ENCODE data around the gene UCHL5. TPM values are rescaled to one million over a fixed set of nuclear protein-coding genes. Genes with fewer than 3 reads are reported as not detected.

UCHL5 gene
- total RNA-seq, 1 donor = 34.4 TPM

DNA sequence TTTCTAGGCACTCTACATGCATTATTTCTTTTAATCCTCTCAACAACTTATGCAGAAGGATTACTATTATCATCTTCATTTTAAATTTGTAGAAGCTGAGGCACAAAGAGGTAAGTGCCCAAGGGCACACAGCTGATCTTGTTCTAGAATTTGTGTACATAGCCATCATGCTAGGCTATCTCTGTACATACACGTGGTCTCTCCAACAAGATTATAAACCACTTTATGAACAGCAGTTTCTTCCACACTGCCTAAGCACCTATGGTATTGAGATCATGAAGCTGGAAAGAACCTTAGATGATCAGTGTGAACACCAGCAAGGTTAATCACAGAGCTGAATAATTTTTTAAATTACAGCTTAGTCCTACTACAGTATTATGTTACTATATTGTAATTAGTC is 28.9 kb downstream of the UCHL5 start:
- Histone ChIP-seq H2AFZ (ENCODE audit: low read length) (no peak overlapping the region), H4K20me1 (ENCODE audit: insufficient read depth, low read length) (no peaks in the 10 kb centered on the region), H3K79me2 (ENCODE audit: insufficient read depth, low read length) (peaks cover 18% of the 10 kb centered on the region), H3K27me3 (ENCODE audit: insufficient read depth, low read length) (no peaks in the 10 kb centered on the region), H3K27ac (ENCODE audit: low read depth, low read length) (no peak overlapping the region), H3K36me3 (ENCODE audit: insufficient read depth, low read length) (peaks cover 14% of the 10 kb centered on the region), H3K4me1 (ENCODE audit: insufficient read depth, low read length) (no peaks in the 10 kb centered on the region), H3K4me2 (ENCODE audit: insufficient read depth, low read length) (no peak overlapping the region), H3K9me3 (ENCODE audit: low read depth, low read length) (no peaks in the 10 kb centered on the region), H3K4me3 (ENCODE audit: insufficient read depth, low read length) (no peak overlapping the region)
- TF ChIP-seq, protein P1, sequence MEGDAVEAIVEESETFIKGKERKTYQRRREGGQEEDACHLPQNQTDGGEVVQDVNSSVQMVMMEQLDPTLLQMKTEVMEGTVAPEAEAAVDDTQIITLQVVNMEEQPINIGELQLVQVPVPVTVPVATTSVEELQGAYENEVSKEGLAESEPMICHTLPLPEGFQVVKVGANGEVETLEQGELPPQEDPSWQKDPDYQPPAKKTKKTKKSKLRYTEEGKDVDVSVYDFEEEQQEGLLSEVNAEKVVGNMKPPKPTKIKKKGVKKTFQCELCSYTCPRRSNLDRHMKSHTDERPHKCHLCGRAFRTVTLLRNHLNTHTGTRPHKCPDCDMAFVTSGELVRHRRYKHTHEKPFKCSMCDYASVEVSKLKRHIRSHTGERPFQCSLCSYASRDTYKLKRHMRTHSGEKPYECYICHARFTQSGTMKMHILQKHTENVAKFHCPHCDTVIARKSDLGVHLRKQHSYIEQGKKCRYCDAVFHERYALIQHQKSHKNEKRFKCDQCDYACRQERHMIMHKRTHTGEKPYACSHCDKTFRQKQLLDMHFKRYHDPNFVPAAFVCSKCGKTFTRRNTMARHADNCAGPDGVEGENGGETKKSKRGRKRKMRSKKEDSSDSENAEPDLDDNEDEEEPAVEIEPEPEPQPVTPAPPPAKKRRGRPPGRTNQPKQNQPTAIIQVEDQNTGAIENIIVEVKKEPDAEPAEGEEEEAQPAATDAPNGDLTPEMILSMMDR (IDR thresholded peaks at IDR 0.05; ENCODE audit: extremely low read depth, low read depth, low read length) = no peak
- DNase-seq (ENCODE audit: insufficient read length, low spot score, missing footprints) = no peak

DNA sequence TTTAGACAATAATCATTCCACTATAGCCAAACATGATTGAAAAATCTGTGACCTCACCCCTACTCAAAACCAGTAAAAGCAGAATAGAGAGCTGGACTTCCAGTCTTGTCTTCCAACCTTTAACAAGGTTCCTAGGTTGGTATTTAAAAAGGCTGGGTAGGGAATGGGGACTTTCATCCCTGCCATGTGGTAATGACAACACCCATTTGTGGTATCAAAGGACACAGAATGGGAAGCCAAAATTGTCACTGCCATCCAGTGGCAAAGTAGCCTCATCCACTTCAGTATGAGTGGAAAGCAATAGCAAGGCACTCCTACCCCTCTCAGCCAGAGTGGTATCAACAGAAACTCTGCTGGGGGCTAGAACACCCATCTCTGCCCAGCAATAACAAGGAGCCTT is 33.9 kb downstream of the UCHL5 start:
- Histone ChIP-seq H3K4me1 (ENCODE audit: insufficient read depth, low read length) (no peaks in the 10 kb centered on the region), H3K27ac (ENCODE audit: low read depth, low read length) (no peak overlapping the region), H3K27me3 (ENCODE audit: insufficient read depth, low read length) (no peaks in the 10 kb centered on the region), H2AFZ (ENCODE audit: low read length) (no peak overlapping the region), H3K4me3 (ENCODE audit: insufficient read depth, low read length) (no peak overlapping the region), H4K20me1 (ENCODE audit: insufficient read depth, low read length) (no peaks in the 10 kb centered on the region), H3K79me2 (ENCODE audit: insufficient read depth, low read length) (peaks cover 2% of the 10 kb centered on the region), H3K9me3 (ENCODE audit: low read depth, low read length) (no peaks in the 10 kb centered on the region), H3K36me3 (ENCODE audit: insufficient read depth, low read length) (peaks cover 22% of the 10 kb centered on the region), H3K4me2 (ENCODE audit: insufficient read depth, low read length) (no peak overlapping the region)
- no peak for DNase-seq (ENCODE audit: insufficient read length, low spot score, missing footprints)
- TF ChIP-seq, protein P1 (IDR thresholded peaks at IDR 0.05; ENCODE audit: extremely low read depth, low read depth, low read length) = no peak

DNA sequence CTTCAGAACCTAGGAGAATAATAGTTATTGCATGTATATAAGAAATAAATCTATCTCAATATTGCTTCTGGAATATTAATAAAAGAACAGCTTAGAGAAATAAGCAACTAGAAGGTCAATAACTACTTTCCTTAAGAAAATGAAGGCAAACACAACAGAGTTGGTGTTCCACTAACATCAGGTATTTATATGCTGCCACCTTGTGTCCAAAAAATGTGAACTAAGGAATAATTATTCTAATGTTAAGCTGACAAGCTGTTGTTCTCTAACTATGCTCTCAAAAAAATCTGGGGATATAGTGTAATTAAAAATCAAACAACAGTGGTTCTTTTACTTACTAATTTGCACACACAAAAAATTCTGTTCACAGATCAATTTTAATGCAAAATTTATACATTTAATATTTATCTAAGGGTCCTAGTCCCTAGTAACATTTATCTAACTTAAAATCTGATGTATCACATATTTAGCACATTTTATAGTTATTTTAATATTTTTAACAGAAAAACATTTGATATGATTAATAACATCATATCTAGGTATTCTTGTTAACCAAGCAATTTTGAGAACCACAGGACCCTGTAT is 39.6 kb downstream of the UCHL5 start:
- no peaks in the 10 kb centered on the region for H3K79me2 ChIP-seq (ENCODE audit: insufficient read depth, low read length)

DNA sequence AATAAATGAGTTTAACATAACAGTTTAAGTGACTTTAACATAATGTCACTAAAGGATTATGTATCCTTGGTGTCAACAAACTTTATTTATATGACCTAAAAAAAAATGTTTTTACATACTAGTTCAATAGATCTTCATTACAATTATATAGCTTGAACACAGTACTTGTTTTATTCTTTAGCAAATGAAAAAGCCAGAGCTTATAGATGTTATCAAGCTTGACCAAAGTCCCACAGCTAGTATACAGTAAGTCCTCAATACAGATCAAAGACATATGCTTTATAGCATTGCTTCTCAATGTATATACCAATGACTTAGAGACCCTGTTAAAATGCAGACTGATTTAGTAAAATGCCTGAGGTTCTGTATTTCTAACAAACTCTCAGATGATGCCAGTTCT is 42.4 kb downstream of the UCHL5 start:
- Histone ChIP-seq H3K79me2 (ENCODE audit: insufficient read depth, low read length) (no peaks in the 10 kb centered on the region), H3K9me3 (ENCODE audit: low read depth, low read length) (no peaks in the 10 kb centered on the region), H3K27ac (ENCODE audit: low read depth, low read length) (no peak overlapping the region), H3K4me2 (ENCODE audit: insufficient read depth, low read length) (no peak overlapping the region), H3K36me3 (ENCODE audit: insufficient read depth, low read length) (no peaks in the 10 kb centered on the region), H3K27me3 (ENCODE audit: insufficient read depth, low read length) (no peaks in the 10 kb centered on the region), H3K4me1 (ENCODE audit: insufficient read depth, low read length) (peaks cover 27% of the 10 kb centered on the region), H4K20me1 (ENCODE audit: insufficient read depth, low read length) (no peaks in the 10 kb centered on the region), H3K4me3 (ENCODE audit: insufficient read depth, low read length) (no peak overlapping the region), H2AFZ (ENCODE audit: low read length) (no peak overlapping the region)
- TF ChIP-seq, protein P1 (IDR thresholded peaks at IDR 0.05; ENCODE audit: extremely low read depth, low read depth, low read length) = no peak
- no peak for DNase-seq (ENCODE audit: insufficient read length, low spot score, missing footprints)

More for the DNA sequence above, 39.6 kb downstream of the UCHL5 start:
- Histone ChIP-seq H3K27ac (ENCODE audit: low read depth, low read length) (no peak overlapping the region), H2AFZ (ENCODE audit: low read length) (no peak overlapping the region), H3K4me2 (ENCODE audit: insufficient read depth, low read length) (no peak overlapping the region), H4K20me1 (ENCODE audit: insufficient read depth, low read length) (no peaks in the 10 kb centered on the region), H3K36me3 (ENCODE audit: insufficient read depth, low read length) (peaks cover 8% of the 10 kb centered on the region), H3K4me1 (ENCODE audit: insufficient read depth, low read length) (peaks cover 5% of the 10 kb centered on the region), H3K9me3 (ENCODE audit: low read depth, low read length) (no peaks in the 10 kb centered on the region), H3K27me3 (ENCODE audit: insufficient read depth, low read length) (no peaks in the 10 kb centered on the region), H3K4me3 (ENCODE audit: insufficient read depth, low read length) (no peak overlapping the region)
- no peak for DNase-seq (ENCODE audit: insufficient read length, low spot score, missing footprints)
- TF ChIP-seq, protein P1 (IDR thresholded peaks at IDR 0.05; ENCODE audit: extremely low read depth, low read depth, low read length) = peak; percentile 49

All from osteoblast (primary cell).